OCI-LY1 (cell line): ENCODE measurements around the gene PRKCB.

ENCODE experiments used
- H2AFZ ChIP-seq: fragments of 200-600 bp; sonication (generic), shearing (Covaris generic); 2 replicates; pipeline ENCODE4 v1.6.0; 2014; ENCODE audit warnings: antibody characterized with exemption, mild to moderate bottlenecking, low read length
- H3F3A ChIP-seq: fragments of 200-600 bp; sonication (generic), shearing (Covaris generic); 2 replicates; pipeline ENCODE4 v1.6.0; 2014; ENCODE audit warnings: mild to moderate bottlenecking, antibody characterized with exemption, low read length, moderate library complexity; ENCODE audit not compliant: insufficient read depth
- H3K27ac ChIP-seq: fragments of 200-600 bp; sonication (generic); 2 replicates; pipeline ENCODE4 v1.5.1; 2014; ENCODE audit warnings: low read length, mixed run types, mild to moderate bottlenecking, low read depth; ENCODE audit not compliant: poor library complexity, severe bottlenecking
- H3K27me3 ChIP-seq: fragments of 200-600 bp; sonication (generic); 2 replicates; pipeline ENCODE4 v1.6.0; 2014; ENCODE audit warnings: antibody characterized with exemption, mild to moderate bottlenecking, low read length, moderate library complexity; ENCODE audit not compliant: insufficient read depth
- H3K36me3 ChIP-seq: fragments of 200-600 bp; sonication (generic); 2 replicates; pipeline ENCODE4 v1.6.1; 2014; ENCODE audit warnings: mild to moderate bottlenecking, antibody characterized with exemption, low read length, moderate library complexity, mixed read lengths; ENCODE audit not compliant: insufficient read depth
- H3K4me1 ChIP-seq: fragments of 200-600 bp; sonication (generic); 2 replicates; pipeline ENCODE4 v1.5.1; 2014; ENCODE audit warnings: mild to moderate bottlenecking, low read length, moderate library complexity; ENCODE audit not compliant: insufficient read depth, severe bottlenecking
- H3K4me2 ChIP-seq: fragments of 200-600 bp; sonication (generic), shearing (Covaris generic); 2 replicates; pipeline ENCODE4 v1.6.1; 2014; ENCODE audit warnings: low read length
- H3K4me3 ChIP-seq: fragments of 200-600 bp; sonication (generic); 2 replicates; pipeline ENCODE4 v1.5.1; 2014; ENCODE audit warnings: low read length, low read depth, mild to moderate bottlenecking, mixed read lengths; ENCODE audit not compliant: poor library complexity, severe bottlenecking
- H3K79me2 ChIP-seq: fragments of 200-600 bp; shearing (Covaris generic); 2 replicates; pipeline ENCODE4 v1.6.1; 2016; ENCODE audit warnings: mixed run types, low read length, mixed read lengths; ENCODE audit not compliant: insufficient read depth
- H3K9ac ChIP-seq: fragments of 200-600 bp; sonication (generic), shearing (Covaris generic); 2 replicates; pipeline ENCODE4 v1.6.1; 2014; ENCODE audit warnings: mild to moderate bottlenecking, low read length, mixed read lengths
- H3K9me2 ChIP-seq: fragments of 200-600 bp; sonication (generic), shearing (Covaris generic); 2 replicates; pipeline ENCODE4 v1.6.1; 2014; ENCODE audit warnings: low read depth, mild to moderate bottlenecking, low read length, mixed read lengths
- H3K9me3 ChIP-seq: fragments of 200-600 bp; shearing (Covaris generic); 2 replicates; pipeline ENCODE4 v1.6.1; 2014; ENCODE audit warnings: low read length, mixed read lengths
- H4K20me1 ChIP-seq: fragments of 200-600 bp; sonication (generic), shearing (Covaris generic); 2 replicates; pipeline ENCODE4 v1.6.0; 2016; ENCODE audit warnings: mild to moderate bottlenecking, low read length; ENCODE audit not compliant: insufficient read depth
- CTCF ChIP-seq: fragments of 200-600 bp; sonication (generic), shearing (Covaris generic); IDR thresholded peaks from 2 replicates; pipeline ENCODE4 v1.5.1; 2017; ENCODE audit warnings: mild to moderate bottlenecking, antibody characterized with exemption, low read length, moderate library complexity, mixed read lengths
- EZH2 ChIP-seq: fragments of 200-600 bp; sonication (generic), shearing (Covaris generic); IDR thresholded peaks from 2 replicates; pipeline ENCODE4 v1.8.0; 2017; ENCODE audit warnings: borderline replicate concordance, mixed run types, mild to moderate bottlenecking, antibody characterized with exemption, low read length, moderate library complexity, mixed read lengths

Gene PRKCB

DNA sequence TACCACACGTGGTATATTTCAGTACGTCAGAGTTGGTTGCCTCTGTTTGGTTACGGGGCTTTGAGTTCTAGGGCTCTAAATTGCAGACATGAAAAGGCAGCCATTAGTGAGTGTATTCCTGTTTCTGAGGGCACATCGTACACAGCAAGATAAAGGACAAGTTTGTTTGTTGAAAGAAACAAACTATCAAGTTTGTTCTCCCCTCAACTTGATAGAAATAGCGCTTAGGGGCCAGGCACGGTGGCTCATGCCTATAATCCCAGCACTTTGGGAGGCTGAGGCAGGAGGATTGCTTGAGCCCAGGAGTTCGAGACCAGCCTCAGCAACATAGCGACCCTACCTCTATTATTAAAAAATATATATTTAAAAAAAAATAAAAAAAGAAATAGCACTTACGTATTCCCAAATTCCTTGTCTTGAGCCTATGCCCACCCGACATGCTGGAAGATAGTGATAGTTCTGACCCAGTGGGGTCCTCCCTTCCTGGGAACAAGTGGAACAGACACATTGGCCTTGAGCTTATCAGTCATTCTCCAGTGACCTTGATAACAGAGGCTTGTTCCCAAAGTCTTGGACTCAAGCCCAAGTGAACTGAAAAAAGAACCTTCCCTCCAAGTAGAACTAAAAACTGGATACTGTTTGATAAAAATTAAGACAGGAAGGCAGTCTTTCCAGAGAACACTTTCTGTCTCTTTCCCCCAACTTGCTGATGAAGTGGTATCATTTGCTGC, 280.4 kb downstream of the PRKCB start:
- Histone ChIP-seq H3K4me2 (no peak overlapping the region), H3K4me1 (no peaks in the 10 kb centered on the region), H3F3A (no peaks in the 10 kb centered on the region), H3K9ac (no peak overlapping the region), H3K36me3 (no peaks in the 10 kb centered on the region), H3K4me3 (no peak overlapping the region), H3K27ac (no peak overlapping the region), H3K79me2 (no peaks in the 10 kb centered on the region), H3K9me2 (no peaks in the 10 kb centered on the region), H4K20me1 (no peaks in the 10 kb centered on the region), H3K27me3 (no peaks in the 10 kb centered on the region), H2AFZ (no peak overlapping the region), H3K9me3 (no peaks in the 10 kb centered on the region)
- TF ChIP-seq EZH2 (no peak), CTCF (no peak)

GRCh38 chr16:24116989-24117388, 281.2 kb downstream of the PRKCB start:
- no peaks in the 10 kb centered on the region for H3F3A ChIP-seq
- no peaks in the 10 kb centered on the region for H3K4me1 ChIP-seq
- H3K9ac ChIP-seq, result no peak overlapping the region
- H3K4me2 ChIP-seq, result no peak overlapping the region
- H3K36me3 ChIP-seq, result no peaks in the 10 kb centered on the region
- H3K9me2 ChIP-seq, result no peaks in the 10 kb centered on the region
- no peak overlapping the region for H2AFZ ChIP-seq
- no peak for TF ChIP-seq EZH2
- TF ChIP-seq CTCF, result no peak
- H3K27ac ChIP-seq, result no peak overlapping the region
- no peaks in the 10 kb centered on the region for H3K27me3 ChIP-seq
- H3K79me2 ChIP-seq, result no peaks in the 10 kb centered on the region
- no peaks in the 10 kb centered on the region for H3K9me3 ChIP-seq
- H4K20me1 ChIP-seq, result no peaks in the 10 kb centered on the region
- H3K4me3 ChIP-seq, result no peak overlapping the region

DNA sequence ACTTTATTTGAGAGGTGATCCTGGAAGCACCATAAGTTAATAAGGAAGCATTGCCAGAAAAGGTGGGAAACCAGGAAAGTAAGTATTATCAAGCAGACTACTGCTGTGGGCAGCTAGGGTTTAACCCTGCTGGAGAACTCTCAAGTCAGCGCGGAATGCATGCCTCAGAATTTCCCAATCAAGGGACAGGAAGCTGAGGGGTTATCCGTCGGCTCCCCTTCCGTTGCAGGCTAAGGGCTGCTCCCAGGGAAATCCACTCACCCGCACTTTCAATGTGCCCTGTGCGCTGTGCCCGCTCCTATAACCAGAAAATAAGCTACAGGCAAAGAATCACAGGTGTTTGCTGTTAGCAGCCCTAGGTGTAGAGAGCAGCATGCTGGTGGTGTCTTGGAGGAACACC, 281.9 kb downstream of the PRKCB start:
- TF ChIP-seq CTCF, result no peak
- TF ChIP-seq EZH2, result no peak
- no peaks in the 10 kb centered on the region for H3K36me3 ChIP-seq
- H4K20me1 ChIP-seq, result no peaks in the 10 kb centered on the region
- H3K9me2 ChIP-seq, result no peaks in the 10 kb centered on the region
- H3K4me1 ChIP-seq, result no peaks in the 10 kb centered on the region
- H2AFZ ChIP-seq, result no peak overlapping the region
- H3K27me3 ChIP-seq, result no peaks in the 10 kb centered on the region
- no peak overlapping the region for H3K9ac ChIP-seq
- H3K4me3 ChIP-seq, result no peak overlapping the region
- no peaks in the 10 kb centered on the region for H3K9me3 ChIP-seq
- H3F3A ChIP-seq, result no peaks in the 10 kb centered on the region
- no peaks in the 10 kb centered on the region for H3K79me2 ChIP-seq
- H3K4me2 ChIP-seq, result no peak overlapping the region
- no peak overlapping the region for H3K27ac ChIP-seq
